MV-4-11 (cell line): ENCODE data around the gene PCDH9.

Experiments
- DNase-seq: peaks from one replicate; lab custom pipeline; 2025; lab: John Stamatoyannopoulos, UW

Gene PCDH9

GRCh38 chr13:67161176-67161575, 69.0 kb downstream of the PCDH9 start:
- no peak for DNase-seq

GRCh38 chr13:67158903-67159302, 71.2 kb downstream of the PCDH9 start:
- DNase-seq: no peak

- DNase-seq: no peak
Observed at GRCh38 chr13:67156723-67157060, 73.4 kb downstream of the PCDH9 start.

GRCh38 chr13:67155898-67156722, 74.0 kb downstream of the PCDH9 start:
- DNase-seq: no peak

GRCh38 chr13:67152085-67152484, 78.1 kb downstream of the PCDH9 start:
- DNase-seq: no peak

GRCh38 chr13:67151652-67152051, 78.5 kb downstream of the PCDH9 start:
- no peak for DNase-seq

- no peak for DNase-seq
Observed at GRCh38 chr13:67150608-67151007, 79.5 kb downstream of the PCDH9 start.

- DNase-seq: no peak
Observed at GRCh38 chr13:67148161-67148571, 82.0 kb downstream of the PCDH9 start.

- DNase-seq: no peak
Observed at GRCh38 chr13:67147342-67148133, 82.6 kb downstream of the PCDH9 start.

- DNase-seq: no peak
Observed at GRCh38 chr13:67146523-67147130, 83.5 kb downstream of the PCDH9 start.

GRCh38 chr13:67145950-67146349, 84.2 kb downstream of the PCDH9 start:
- no peak for DNase-seq

- DNase-seq: no peak
Observed at GRCh38 chr13:67143544-67144115, 86.5 kb downstream of the PCDH9 start.

GRCh38 chr13:67140006-67140405, 90.1 kb downstream of the PCDH9 start:
- no peak for DNase-seq

- no peak for DNase-seq
Observed at GRCh38 chr13:67139551-67139950, 90.6 kb downstream of the PCDH9 start.

GRCh38 chr13:67138970-67139369, 91.2 kb downstream of the PCDH9 start:
- no peak for DNase-seq

GRCh38 chr13:67137044-67137735, 92.9 kb downstream of the PCDH9 start:
- DNase-seq: no peak

- no peak for DNase-seq
Observed at GRCh38 chr13:67136157-67136556, 94.0 kb downstream of the PCDH9 start.

GRCh38 chr13:67135356-67135755, 94.8 kb downstream of the PCDH9 start:
- no peak for DNase-seq

- DNase-seq: no peak
Observed at GRCh38 chr13:67134417-67135129, 95.6 kb downstream of the PCDH9 start.

GRCh38 chr13:67133476-67133875, 96.7 kb downstream of the PCDH9 start:
- no peak for DNase-seq

GRCh38 chr13:67131393-67131792, 98.7 kb downstream of the PCDH9 start:
- DNase-seq: no peak
